Fibroblast of pulmonary artery (primary cell): ENCODE results near the gene KIRREL1.

Experiments used
- DNase-seq: peaks from one replicate; pipeline ENCODE4 v3.0.0-alpha.2; 2010; ENCODE audit warnings: low read depth
- H3K4me3 ChIP-seq: replicated peaks from 2 replicates; pipeline ENCODE4 v1.5.1; 2011; ENCODE audit warnings: low read depth, mild to moderate bottlenecking, control low read depth, low read length, moderate library complexity
- TF ChIP-seq, protein P1 (sequence below): IDR thresholded peaks from 2 replicates; pipeline ENCODE4 v1.5.1; 2011; ENCODE audit warnings: mild to moderate bottlenecking, control low read depth, low read length, inconsistent platforms; ENCODE audit errors: missing control alignments

The KIRREL1 gene

DNA sequence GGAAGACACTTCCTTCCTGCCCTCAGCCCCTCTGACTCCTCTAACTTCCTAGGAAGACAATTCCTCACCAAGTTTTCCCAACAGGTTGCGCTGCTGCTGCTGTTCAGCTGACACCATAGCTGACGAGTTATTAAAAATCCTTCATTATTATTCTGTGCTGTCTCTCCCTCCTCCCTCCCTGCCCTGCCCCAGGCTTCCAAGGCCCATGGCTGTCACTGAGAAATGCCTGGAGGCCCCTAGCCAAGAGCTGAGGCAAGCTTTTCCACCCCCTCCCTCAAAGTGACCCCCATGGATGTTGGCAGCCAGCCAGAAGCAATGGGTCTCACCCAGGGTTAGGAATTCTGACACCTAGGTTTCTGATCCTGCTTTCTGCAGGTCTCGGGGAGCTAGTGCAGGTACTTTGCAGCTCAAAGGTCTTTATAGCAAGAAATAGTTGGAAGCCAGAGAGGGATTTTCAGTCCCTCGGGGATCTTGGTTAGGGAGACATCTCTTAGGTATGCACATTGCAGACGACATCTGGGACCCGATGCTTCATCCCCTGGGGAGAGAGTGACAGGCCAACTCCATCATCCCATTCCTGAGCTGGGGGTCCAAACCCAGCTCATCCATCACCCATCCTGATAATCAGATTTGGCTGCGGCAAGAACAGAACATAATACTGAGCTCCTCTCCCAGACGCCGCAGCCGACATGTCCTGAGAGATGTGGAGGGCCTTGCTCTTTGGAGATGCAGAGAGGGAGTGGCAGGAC, 65.0 kb downstream of the KIRREL1 start:
- H3K4me3 ChIP-seq, result no peak overlapping the region
- DNase-seq, result no peak
- TF ChIP-seq, protein P1, sequence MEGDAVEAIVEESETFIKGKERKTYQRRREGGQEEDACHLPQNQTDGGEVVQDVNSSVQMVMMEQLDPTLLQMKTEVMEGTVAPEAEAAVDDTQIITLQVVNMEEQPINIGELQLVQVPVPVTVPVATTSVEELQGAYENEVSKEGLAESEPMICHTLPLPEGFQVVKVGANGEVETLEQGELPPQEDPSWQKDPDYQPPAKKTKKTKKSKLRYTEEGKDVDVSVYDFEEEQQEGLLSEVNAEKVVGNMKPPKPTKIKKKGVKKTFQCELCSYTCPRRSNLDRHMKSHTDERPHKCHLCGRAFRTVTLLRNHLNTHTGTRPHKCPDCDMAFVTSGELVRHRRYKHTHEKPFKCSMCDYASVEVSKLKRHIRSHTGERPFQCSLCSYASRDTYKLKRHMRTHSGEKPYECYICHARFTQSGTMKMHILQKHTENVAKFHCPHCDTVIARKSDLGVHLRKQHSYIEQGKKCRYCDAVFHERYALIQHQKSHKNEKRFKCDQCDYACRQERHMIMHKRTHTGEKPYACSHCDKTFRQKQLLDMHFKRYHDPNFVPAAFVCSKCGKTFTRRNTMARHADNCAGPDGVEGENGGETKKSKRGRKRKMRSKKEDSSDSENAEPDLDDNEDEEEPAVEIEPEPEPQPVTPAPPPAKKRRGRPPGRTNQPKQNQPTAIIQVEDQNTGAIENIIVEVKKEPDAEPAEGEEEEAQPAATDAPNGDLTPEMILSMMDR, result no peak

GRCh38 chr1:158059984-158060383, 66.5 kb downstream of the KIRREL1 start:
- no peak for DNase-seq
- TF ChIP-seq, protein P1, result no peak
- no peak overlapping the region for H3K4me3 ChIP-seq

GRCh38 chr1:158062174-158062573, 68.7 kb downstream of the KIRREL1 start:
- DNase-seq, result no peak
- TF ChIP-seq, protein P1, result no peak
- H3K4me3 ChIP-seq, result no peak overlapping the region

DNA sequence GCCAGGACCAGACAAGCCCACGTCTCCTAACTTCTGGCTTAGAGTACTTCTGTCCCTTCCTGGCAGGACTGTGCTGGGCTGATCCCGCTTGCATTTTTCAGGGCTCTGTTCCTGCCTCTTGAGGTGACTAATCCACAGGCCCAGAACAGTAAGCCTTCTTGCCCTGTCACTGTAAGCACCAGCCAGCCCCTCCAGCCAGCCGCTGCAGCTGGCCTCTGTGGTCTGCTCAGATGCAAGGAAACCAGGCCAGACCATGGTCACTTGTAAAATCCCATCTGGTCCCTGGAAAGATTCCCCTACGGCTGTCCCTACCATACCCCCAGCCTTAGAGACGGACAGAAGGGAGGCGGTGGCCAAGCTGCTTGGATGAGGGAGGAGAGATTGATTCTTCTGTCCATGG, 74.2 kb downstream of the KIRREL1 start:
- DNase-seq, result peak; percentile 50
- H3K4me3 ChIP-seq, result no peak overlapping the region
- TF ChIP-seq, protein P1, result no peak

DNA sequence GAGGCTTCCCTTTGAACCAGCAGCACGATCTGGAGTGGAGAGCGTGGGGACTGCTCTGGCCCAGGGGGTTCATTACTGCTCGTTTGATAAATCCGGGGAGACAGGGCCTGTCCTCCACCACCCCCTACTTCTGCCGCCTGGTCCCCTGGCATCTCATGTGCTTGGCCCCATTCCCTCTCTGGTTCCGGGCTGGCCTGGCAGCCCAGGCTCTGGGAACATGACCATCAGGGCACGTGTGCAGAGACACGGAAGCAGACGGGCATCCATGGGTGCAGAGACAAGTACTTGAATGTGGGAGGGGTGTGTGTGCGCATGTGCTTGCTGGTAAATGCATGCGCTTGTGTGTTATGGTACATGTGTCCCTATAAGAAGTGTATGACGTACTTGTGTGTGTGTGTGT, 75.5 kb downstream of the KIRREL1 start:
- no peak overlapping the region for H3K4me3 ChIP-seq
- no peak for DNase-seq
- TF ChIP-seq, protein P1, result no peak

DNA sequence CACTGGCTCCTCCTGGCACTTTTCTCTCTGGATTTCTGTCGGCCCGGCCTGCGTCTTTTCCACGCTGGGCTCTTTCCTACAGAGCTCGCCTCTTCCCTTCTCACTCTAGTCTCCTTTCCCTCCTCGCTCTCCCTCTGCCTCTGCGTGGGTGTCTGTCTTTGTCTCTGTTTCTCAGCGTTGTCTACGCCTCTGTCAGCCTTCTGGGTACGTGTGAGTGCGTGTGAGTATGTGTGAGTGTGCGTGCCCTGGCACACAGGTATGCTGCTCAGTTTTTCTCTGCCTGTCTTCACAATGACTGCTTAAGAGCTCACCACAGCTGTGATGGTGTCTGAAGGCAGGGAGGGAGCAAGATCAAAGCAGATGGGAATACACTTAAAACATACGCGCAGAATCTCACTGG, 77.7 kb downstream of the KIRREL1 start:
- peak; percentile 23 for DNase-seq
- H3K4me3 ChIP-seq, result no peak overlapping the region
- TF ChIP-seq, protein P1, result no peak

GRCh38 chr1:158075078-158075477, 81.6 kb downstream of the KIRREL1 start:
- H3K4me3 ChIP-seq, result no peak overlapping the region
- TF ChIP-seq, protein P1, result no peak
- DNase-seq, result no peak
